Pancreas (tissue), 10 donors: ENCODE measurements around the gene SPP2. TPM values are rescaled to one million over a fixed set of nuclear protein-coding genes. Genes with fewer than 3 reads are reported as not detected.
A peak's percentile ranks its signal among the peaks of the same experiment; 100 is the strongest.

Experiments
- ATAC-seq, 4 donors: fragments of 200-7000 bp; cut with Tn5 transposase; one replicate each; pipeline versions ENCODE4 v1.8.0 to v1.9.1; 2020; ENCODE audit warnings: mild to moderate bottlenecking in 4 of 4, moderate library complexity in 4 of 4
- DNase-seq, 6 donors: peaks; one replicate each; pipeline ENCODE4 v3.0.0-alpha.2; 2020
- FAIRE-seq: peaks from 2 replicates; lab custom pipeline; 2012; peaks lifted over from hg19 to GRCh38; lab: Jason Lieb, UNC
- H3K27ac ChIP-seq, 4 donors: fragments of 200-600 bp; sonication (generic); 1 replicate in 3 of 4; 2 replicates in 1 of 4; pipeline versions ENCODE4 v1.5.0 to v1.8.0; 2020
- H3K27me3 ChIP-seq, 4 donors: fragments of 200-600 bp; one replicate each; pipeline ENCODE4 v1.8.0; 2021
- H3K36me3 ChIP-seq, 3 donors: fragments of 200-600 bp; sonication (generic) in 1 of 3; one replicate each; pipeline versions ENCODE4 v1.5.0 to v1.8.0; 2020 to 2021
- H3K4me1 ChIP-seq, 3 donors: fragments of 200-600 bp; one replicate each; pipeline ENCODE4 v1.8.0; 2021
- H3K4me3 ChIP-seq, 4 donors: fragments of 200-600 bp; sonication (generic) in 2 of 4; one replicate each; pipeline versions ENCODE4 v1.5.0 to v1.8.0; 2020 to 2021
- H3K9me3 ChIP-seq, 4 donors: fragments of 200-600 bp; one replicate each; pipeline ENCODE4 v1.8.0; 2021
- CTCF ChIP-seq, 4 donors: fragments of 200-600 bp; sonication (generic) in 3 of 4; IDR thresholded peaks; one replicate each; pipeline versions ENCODE4 v1.5.0 to v1.8.0; 2021; ENCODE audit warnings: antibody characterized with exemption in 4 of 4
- WGBS, 2 donors: extraction: QIAGEN DNeasy Blood & Tissue Kit; methylation state at CpG; one replicate each; pipeline ENCODE4 v1.1.7; 2013; 5-methylcytosine and 5-hydroxymethylcytosine counted together
- intact Hi-C, 3 donors: fragments of 100-400 bp; cut with DNase I; formaldehyde crosslinking; loops; one replicate each; pipeline versions ENCODE4 v1.11.1 to v1.14.2; 2022
- polyA plus RNA-seq, 2 donors: library from polyadenylated mRNA; stranded (reverse); fragments of 200-250 nt; gene quantifications; one replicate each; pipeline ENCODE4 v1.2.3, GENCODE V29; 2013
- total RNA-seq, 6 donors: library from RNA; stranded (reverse); fragmentation: NEBNext Ultra II Directional in 4 of 6; extraction: Animal tissue kit (Norgen Biotek cat#: 25700) in 4 of 6; gene quantifications; one replicate each; pipeline versions ENCODE4 v1.2.1 to v1.2.4, GENCODE V29; 2021 to 2023
- donor health status: healthy with polysubstance abuse.
- donor health status: DM: no; HTN: no; CAD: no; lungs with moderate emphysema.
- donor health status: DM: no; HTN: no; CAD: no.
- donor health status: control.
- donor health status: control.
- donor health status: Bipolar disorder and iron deficiency.
- donor health status: DM: yes; HTN: yes; CAD: no.
- donor health status: DM: no; HTN: no; CAD: no.
- donor health status: DM: no; HTN: no; CAD: no.
- donor health status: DM: yes; HTN: yes; CAD: no.

Gene SPP2
- total and polyA plus RNA-seq, 8 donors: not detected

GRCh38 chr2:234107861-234108260, 57.4 kb downstream of the SPP2 start:
- 84 to 93% methylated on average over 1 of the region's 1 CpG for WGBS, 2 donors
- Histone ChIP-seq H3K4me1 (no peaks in the 10 kb centered on the region), H3K36me3 (no peaks in the 10 kb centered on the region), H3K27ac (no peak overlapping the region), H3K4me3 (no peak overlapping the region), H3K27me3 (no peaks in the 10 kb centered on the region), H3K9me3 (no peaks in the 10 kb centered on the region)
- TF ChIP-seq CTCF (IDR thresholded peaks at IDR 0.05): no peak
- intact Hi-C loops: no loop called here
- DNase-seq (no peak), ATAC-seq (no peak), FAIRE-seq (no peak)

- Histone ChIP-seq H3K9me3 (no peaks in the 10 kb centered on the region), H3K36me3 (no peaks in the 10 kb centered on the region), H3K4me3 (no peak overlapping the region), H3K27me3 (no peaks in the 10 kb centered on the region), H3K27ac (no peak overlapping the region), H3K4me1 (no peaks in the 10 kb centered on the region)
- intact Hi-C loops: no loop called here
- DNase-seq (no peak), FAIRE-seq (no peak), ATAC-seq (no peak)
- TF ChIP-seq CTCF (IDR thresholded peaks at IDR 0.05): no peak
- WGBS, 2 donors: 81 to 84% methylated on average over 8 of the region's 8 CpGs
Measured at GRCh38 chr2:234109321-234109720, 58.8 kb downstream of the SPP2 start.

GRCh38 chr2:234110219-234110618, 59.7 kb downstream of the SPP2 start:
- no peak for TF ChIP-seq CTCF (IDR thresholded peaks at IDR 0.05)
- no peak for ATAC-seq
- no peaks in the 10 kb centered on the region for H3K4me1 ChIP-seq
- intact Hi-C loops: no loop called here
- no peaks in the 10 kb centered on the region for H3K36me3 ChIP-seq
- H3K27ac ChIP-seq: no peak overlapping the region
- FAIRE-seq: no peak
- no peaks in the 10 kb centered on the region for H3K27me3 ChIP-seq
- DNase-seq: no peak
- H3K4me3 ChIP-seq: no peak overlapping the region
- no peaks in the 10 kb centered on the region for H3K9me3 ChIP-seq

GRCh38 chr2:234111523-234111922, 61.0 kb downstream of the SPP2 start:
- H3K27me3 ChIP-seq: no peaks in the 10 kb centered on the region
- no peak overlapping the region for H3K27ac ChIP-seq
- DNase-seq (no peak), FAIRE-seq (no peak), ATAC-seq (no peak)
- WGBS, 2 donors: 70 to 93% methylated on average over 1 of the region's 1 CpG
- H3K4me1 ChIP-seq: no peaks in the 10 kb centered on the region
- intact Hi-C loops: no loop called here
- no peaks in the 10 kb centered on the region for H3K9me3 ChIP-seq
- no peaks in the 10 kb centered on the region for H3K36me3 ChIP-seq
- TF ChIP-seq CTCF (IDR thresholded peaks at IDR 0.05): no peak
- no peak overlapping the region for H3K4me3 ChIP-seq

- WGBS, 2 donors: 12 to 17% methylated on average over 4 of the region's 4 CpGs
- TF ChIP-seq CTCF (IDR thresholded peaks at IDR 0.05): no peak
- no peaks in the 10 kb centered on the region for H3K36me3 ChIP-seq
- no peaks in the 10 kb centered on the region for H3K4me1 ChIP-seq
- H3K27ac ChIP-seq: no peak overlapping the region
- no peaks in the 10 kb centered on the region for H3K9me3 ChIP-seq
- FAIRE-seq: no peak
- ATAC-seq: peak in 1 of 4 donors; percentile 55
- no peak overlapping the region for H3K4me3 ChIP-seq
- H3K27me3 ChIP-seq: no peaks in the 10 kb centered on the region
- DNase-seq: no peak
- intact Hi-C loops: no loop called here
Measured at GRCh38 chr2:234116010-234116409, 65.5 kb downstream of the SPP2 start.
